ENCODE measurements around the gene TMEM178B. TPM values are rescaled to one million over a fixed set of nuclear protein-coding genes. Genes with fewer than 3 reads are reported as not detected.
A peak's percentile ranks its signal among the peaks of the same experiment; 100 is the strongest.

TMEM178B gene
- total and polyA plus RNA-seq, 10 of the 15 experiments (the other 5 are each of a cell fraction or from before 2014, with no cell fraction given): 0.01 to 1.1 (median 0.04) TPM; not detected in 2

DNA sequence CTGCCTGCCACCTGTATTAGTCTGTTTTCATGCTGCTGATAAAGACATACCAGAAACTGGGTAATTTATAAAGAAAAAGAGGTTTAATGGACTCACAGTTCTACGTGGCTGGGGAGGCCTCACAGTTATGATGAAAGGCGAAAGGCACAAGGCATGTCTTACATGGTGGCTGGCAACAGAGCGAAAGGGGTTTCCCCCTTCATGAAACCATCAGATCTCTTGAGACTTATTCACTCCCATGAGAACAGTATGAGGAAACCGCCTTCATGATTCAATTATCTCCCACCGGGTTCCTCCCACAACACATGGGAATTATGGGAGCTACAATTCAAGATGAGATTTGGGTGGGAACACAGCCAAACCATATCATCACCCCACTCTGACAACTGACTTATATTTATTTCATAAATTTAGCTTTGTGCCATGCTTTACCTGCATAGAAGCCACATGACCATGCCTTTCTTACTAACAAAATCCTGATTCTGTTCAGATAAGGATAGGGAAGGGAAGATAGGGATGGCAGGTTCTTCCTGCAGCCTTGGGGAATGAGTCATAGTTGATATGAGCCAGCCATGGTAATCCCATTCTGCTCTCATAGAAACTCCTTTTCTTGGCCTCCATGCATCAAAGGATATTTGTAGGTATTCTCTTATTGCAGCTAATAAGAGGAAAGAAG is 286.0 kb downstream of the TMEM178B start:
- ChIA-PET SMC1A (ENCODE audit: uncharacterized antibody, unreplicated experiment) (no interaction called here), CTCF (no interaction called here), RAD21 (ENCODE audit: unreplicated experiment) (no interaction called here), POLR2A (no interaction called here)
- H3K9me3 ChIP-seq (replicated peaks; ENCODE audit: control insufficient read depth, insufficient read depth, low read length): no peaks in the 10 kb centered on the region; the same call in 2 of the 3 replicates
- TF ChIP-seq USF1 (IDR thresholded peaks at IDR 0.05; ENCODE audit: borderline replicate concordance, extremely low read length, insufficient read depth, low read depth, low read length) (no peak), MEF2B (IDR thresholded peaks at IDR 0.05; ENCODE audit: partially characterized antibody, poor library complexity, severe bottlenecking) (peak; percentile 80)
- no peak overlapping the region for H3K9ac ChIP-seq (ENCODE audit: control insufficient read depth, insufficient read depth, low read length)
- FAIRE-seq (no peak), DNase-seq (ENCODE audit: low read depth, low spot score) (no peak), ATAC-seq (no peak)
- H3K4me2 ChIP-seq (ENCODE audit: control insufficient read depth, insufficient read depth): no peak overlapping the region
- H3K4me3 ChIP-seq: no peak overlapping the region
- H4K20me1 ChIP-seq (ENCODE audit: control insufficient read depth, insufficient read depth): no peaks in the 10 kb centered on the region
- no peaks in the 10 kb centered on the region for H3K4me1 ChIP-seq (ENCODE audit: control insufficient read depth, insufficient read depth, low read length)
- no peaks in the 10 kb centered on the region for H3K27me3 ChIP-seq (replicated peaks in 1 of 2; ENCODE audit: control insufficient read depth in 2 of 2, insufficient read depth in 2 of 2, low read length in 1 of 2)
- BruUV-seq (replicated peaks): no TSS peak
- no peak overlapping the region for H2AFZ ChIP-seq (ENCODE audit: control insufficient read depth, low read depth, low read length)
- 5% methylated on average over 5 of the region's 5 CpGs for WGBS (ENCODE audit: insufficient coverage, insufficient replicate concordance, low lambda C conversion rate, missing lambda C conversion rate)
- no peaks in the 10 kb centered on the region for H3K79me2 ChIP-seq (ENCODE audit: control insufficient read depth, insufficient read depth, low read length)
- intact Hi-C loops (cut with micrococcal nuclease; ENCODE audit: unreplicated experiment): no loop called here
- H3K27ac ChIP-seq (ENCODE audit: control insufficient read depth, insufficient read depth): no peak overlapping the region
- H3K36me3 ChIP-seq (ENCODE audit: control insufficient read depth in 2 of 2, insufficient read depth in 2 of 2, low read length in 1 of 2): no peaks in the 10 kb centered on the region
- in situ Hi-C loops (cut with MboI): no loop called here

DNA sequence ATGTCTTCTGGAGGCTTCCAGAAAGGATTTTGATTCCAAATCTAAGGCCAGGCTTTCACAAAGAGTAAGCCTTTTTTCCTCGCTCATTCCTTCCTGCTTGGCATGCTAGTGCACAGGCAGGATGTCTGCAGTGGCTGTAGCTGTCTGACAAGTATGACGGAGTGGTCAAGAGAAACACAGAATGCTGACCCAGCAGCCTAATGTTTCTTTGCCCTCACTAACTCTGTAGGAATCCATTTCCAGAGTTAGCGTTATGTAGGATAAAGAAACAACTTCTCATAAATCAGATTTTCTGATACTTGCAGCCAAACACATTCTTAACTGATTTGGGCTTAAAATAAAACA is 286.5 kb downstream of the TMEM178B start:
- no TSS peak for BruUV-seq (replicated peaks)
- CTCF ChIA-PET: no interaction called here
- Histone ChIP-seq H3K4me1 (ENCODE audit: control insufficient read depth, insufficient read depth, low read length) (no peaks in the 10 kb centered on the region), H3K4me2 (ENCODE audit: control insufficient read depth, insufficient read depth) (no peak overlapping the region), H3K9ac (ENCODE audit: control insufficient read depth, insufficient read depth, low read length) (no peak overlapping the region), H3K4me3 (no peak overlapping the region), H3K27ac (ENCODE audit: control insufficient read depth, insufficient read depth) (no peak overlapping the region), H3K27me3 (replicated peaks in 1 of 2; ENCODE audit: control insufficient read depth in 2 of 2, insufficient read depth in 2 of 2, low read length in 1 of 2) (no peaks in the 10 kb centered on the region), H3K9me3 (replicated peaks; ENCODE audit: control insufficient read depth, insufficient read depth, low read length) (no peaks in the 10 kb centered on the region; the same call in 2 of the 3 replicates), H4K20me1 (ENCODE audit: control insufficient read depth, insufficient read depth) (no peaks in the 10 kb centered on the region), H3K79me2 (ENCODE audit: control insufficient read depth, insufficient read depth, low read length) (no peaks in the 10 kb centered on the region), H2AFZ (ENCODE audit: control insufficient read depth, low read depth, low read length) (no peak overlapping the region), H3K36me3 (ENCODE audit: control insufficient read depth in 2 of 2, insufficient read depth in 2 of 2, low read length in 1 of 2) (no peaks in the 10 kb centered on the region)
- DNase-seq (ENCODE audit: low read depth, low spot score) (no peak), ATAC-seq (no peak), FAIRE-seq (no peak)
- 55% methylated on average over 3 of the region's 3 CpGs for WGBS (ENCODE audit: insufficient coverage, insufficient replicate concordance, low lambda C conversion rate, missing lambda C conversion rate)
- in situ Hi-C loops (cut with MboI) (no loop called here), intact Hi-C loops (cut with micrococcal nuclease; ENCODE audit: unreplicated experiment) (no loop called here)
- SMC1A ChIA-PET (ENCODE audit: uncharacterized antibody, unreplicated experiment): no interaction called here
- TF ChIP-seq EZH2 (IDR thresholded peaks at IDR 0.05; ENCODE audit: borderline replicate concordance, control insufficient read depth, low read depth, low read length) (no peak), CBX5 (IDR thresholded peaks at IDR 0.05; ENCODE audit: low read depth) (no peak), NFYB (IDR thresholded peaks at IDR 0.05; ENCODE audit: insufficient read depth, low read depth, low read length) (no peak), POU2F2 (IDR thresholded peaks at IDR 0.05; ENCODE audit: borderline replicate concordance, low read depth, low read length) (no peak), TAF1 (IDR thresholded peaks at IDR 0.05; ENCODE audit: borderline replicate concordance, low read depth, low read length) (no peak), DPF2 (IDR thresholded peaks at IDR 0.05) (no peak)
- RAD21 ChIA-PET (ENCODE audit: unreplicated experiment): no interaction called here
- POLR2A ChIA-PET: no interaction called here

Measured in GM12878 (cell line).